ENCODE results near the gene MGAT5.

DNA sequence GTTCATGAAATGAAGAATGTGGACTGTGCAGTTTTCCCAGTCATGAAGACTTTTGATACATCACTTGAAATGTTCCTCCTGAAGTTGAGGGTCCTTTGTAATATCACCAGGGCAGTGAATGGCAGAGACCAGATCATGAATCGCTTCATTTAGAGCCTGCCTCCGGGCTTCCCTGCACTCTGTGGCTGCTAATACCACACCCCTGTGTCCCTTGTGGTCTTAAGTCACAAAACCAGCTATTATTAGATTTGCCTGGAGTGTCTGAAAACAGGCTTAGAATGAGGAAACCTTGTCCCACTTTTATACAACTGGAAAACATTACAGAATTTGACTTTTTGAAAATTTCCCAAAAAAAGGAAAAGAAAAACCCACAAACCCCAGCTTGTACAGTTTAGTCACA lies 147.9 kb downstream of the MGAT5 start:
- TF ChIP-seq CTCF (IDR thresholded peaks at IDR 0.05), result no peak
- TF ChIP-seq POLR2A (IDR thresholded peaks at IDR 0.05), result no peak
